Placental pericyte (primary cell): Measurements from ENCODE around the gene CLIC3. TPM values are rescaled to one million over a fixed set of nuclear protein-coding genes. Genes with fewer than 3 reads are reported as not detected.

Experiments used
- total RNA-seq: library from RNA; depleted of rRNA; stranded (reverse); fragments of >200 nt; gene quantifications from 2 replicates; pipeline ENCODE4 v1.2.3, GENCODE V29; 2012

The CLIC3 gene
- total RNA-seq, result 4.3 and 12.7 TPM in 2 replicates

GRCh38 chr9:136996361-136997292 lies at the start of gene CLIC3:
Gene CLIC3, minus strand, starts transcription at chr9:136996568. Its CDS starts 25 bp downstream, at chr9:136996543.

GRCh38 chr9:137031904-137032640 lies 35.7 kb upstream of the CLIC3 start, which contains the start of gene FUT7:
Gene FUT7, minus strand, starts transcription at chr9:137032088. Its CDS starts 97 bp downstream, at chr9:137031991.

GRCh38 chr9:137027369-137028262 lies 31.2 kb upstream of the CLIC3 start, which contains the start of gene ABCA2:
Gene ABCA2, minus strand, starts transcription at chr9:137028237. Its CDS starts 97 bp downstream, at chr9:137028140.

GRCh38 chr9:136991993-136992818 lies 4.2 kb downstream of the CLIC3 start, which contains the start of gene PAXX:
Gene PAXX, plus strand, starts transcription at chr9:136992422. Its CDS starts 22 bp downstream, at chr9:136992444.

GRCh38 chr9:136982232-136983051 lies 13.9 kb downstream of the CLIC3 start, which contains the start of gene LCNL1:
Gene LCNL1, plus strand, starts transcription at chr9:136982993. Its CDS starts 594 bp downstream, at chr9:136983587.

GRCh38 chr9:136977223-136977622 lies 19.1 kb downstream of the CLIC3 start, which contains the start of gene PTGDS:
Gene PTGDS, plus strand, starts transcription at chr9:136977504. Its CDS starts 75 bp downstream, at chr9:136977579.

GRCh38 chr9:136951541-136952320 lies 44.6 kb downstream of the CLIC3 start, which contains the start of gene LCN12:
Gene LCN12, plus strand, starts transcription at chr9:136952273. Its CDS starts 55 bp downstream, at chr9:136952328.

Other genes starting within 250 kb of the CLIC3 start
- not detected in 2 replicates for gene LCN6, start 248.0 kb downstream of the CLIC3 start, total RNA-seq
- gene LCN8, start 238.3 kb downstream of the CLIC3 start, total RNA-seq, result not detected in 2 replicates
- not detected in 2 replicates for gene LCN15, start 232.1 kb downstream of the CLIC3 start, total RNA-seq
- gene TMEM141, start 205.2 kb downstream of the CLIC3 start, total RNA-seq, result 36.9 and 38.7 TPM in 2 replicates
- gene CCDC183, start 200.2 kb downstream of the CLIC3 start, total RNA-seq, result 0.22 TPM in 1 of 2 replicates, not detected in the other
- 77.0 and 129 TPM in 2 replicates for gene RABL6, start 188.6 kb downstream of the CLIC3 start, total RNA-seq
- gene AJM1, start 154.1 kb downstream of the CLIC3 start, total RNA-seq, result 1.4 and 2.0 TPM in 2 replicates
- gene PHPT1, start 147.2 kb downstream of the CLIC3 start, total RNA-seq, result 54.8 and 63.5 TPM in 2 replicates
- gene MAMDC4, start 144.2 kb downstream of the CLIC3 start, total RNA-seq, result 2.0 and 3.5 TPM in 2 replicates
- gene EDF1, start 130.3 kb downstream of the CLIC3 start, total RNA-seq, result 169 and 339 TPM in 2 replicates
- 9.6 and 15.2 TPM in 2 replicates for gene TRAF2, start 110.1 kb downstream of the CLIC3 start, total RNA-seq
- gene FBXW5, start 51.8 kb downstream of the CLIC3 start, total RNA-seq, result 198 and 213 TPM in 2 replicates
- gene C8G, start 51.3 kb downstream of the CLIC3 start, total RNA-seq, result 0.66 TPM in 1 of 2 replicates, not detected in the other
- 0.88 TPM in 1 of 2 replicates, not detected in the other for gene LCN12, start 44.3 kb downstream of the CLIC3 start, total RNA-seq
- 4.2 and 78.6 TPM in 2 replicates for gene PTGDS, start 19.1 kb downstream of the CLIC3 start, total RNA-seq
- 0.14 and 9.8 TPM in 2 replicates for gene LCNL1, start 13.6 kb downstream of the CLIC3 start, total RNA-seq
- 12.0 and 13.9 TPM in 2 replicates for gene PAXX, start 4.1 kb downstream of the CLIC3 start, total RNA-seq
- 18.8 and 18.9 TPM in 2 replicates for gene ABCA2, start 31.7 kb upstream of the CLIC3 start, total RNA-seq
- not detected in 2 replicates for gene FUT7, start 35.5 kb upstream of the CLIC3 start, total RNA-seq
- gene NPDC1, start 49.6 kb upstream of the CLIC3 start, total RNA-seq, result 16.0 and 21.0 TPM in 2 replicates
- not detected in 2 replicates for gene ENTPD2, start 57.5 kb upstream of the CLIC3 start, total RNA-seq
- 0.22 and 15.9 TPM in 2 replicates for gene SAPCD2, start 74.0 kb upstream of the CLIC3 start, total RNA-seq
- gene UAP1L1, start 80.9 kb upstream of the CLIC3 start, total RNA-seq, result 28.2 and 29.1 TPM in 2 replicates
- gene MAN1B1, start 90.4 kb upstream of the CLIC3 start, total RNA-seq, result 68.1 and 103 TPM in 2 replicates
- 58.1 and 86.7 TPM in 2 replicates for gene DPP7, start 118.2 kb upstream of the CLIC3 start, total RNA-seq
- gene GRIN1, start 142.6 kb upstream of the CLIC3 start, total RNA-seq, result 0.29 TPM in 1 of 2 replicates, not detected in the other
- not detected in 2 replicates for gene LRRC26, start 173.5 kb upstream of the CLIC3 start, total RNA-seq
- gene TMEM210, start 175.5 kb upstream of the CLIC3 start, total RNA-seq, result not detected in 2 replicates
- 30.4 and 32.4 TPM in 2 replicates for gene ANAPC2, start 192.0 kb upstream of the CLIC3 start, total RNA-seq
- 75.5 and 82.3 TPM in 2 replicates for gene SSNA1, start 192.1 kb upstream of the CLIC3 start, total RNA-seq
- 9.9 and 14.9 TPM in 2 replicates for gene TPRN, start 204.2 kb upstream of the CLIC3 start, total RNA-seq
- 28.9 and 41.4 TPM in 2 replicates for gene TMEM203, start 209.1 kb upstream of the CLIC3 start, total RNA-seq
- gene NDOR1, start 209.1 kb upstream of the CLIC3 start, total RNA-seq, result 10.1 and 15.3 TPM in 2 replicates
- 0.22 and 0.43 TPM in 2 replicates for gene RNF208, start 225.7 kb upstream of the CLIC3 start, total RNA-seq
- 0.14 and 0.66 TPM in 2 replicates for gene CYSRT1, start 228.6 kb upstream of the CLIC3 start, total RNA-seq
- not detected in 2 replicates for gene RNF224, start 230.9 kb upstream of the CLIC3 start, total RNA-seq
- gene SLC34A3, start 234.3 kb upstream of the CLIC3 start, total RNA-seq, result not detected in 2 replicates
- gene TUBB4B, start 244.7 kb upstream of the CLIC3 start, total RNA-seq, result 93.4 and 509 TPM in 2 replicates